Transverse colon (tissue), 4 donors: ENCODE measurements around the gene ZNF837. TPM values are rescaled to one million over a fixed set of nuclear protein-coding genes. Genes with fewer than 3 reads are reported as not detected.

ENCODE experiments used
- DNase-seq: peaks from one replicate; pipeline ENCODE4 v3.0.0-alpha.2; 2019
- H3K27ac ChIP-seq, 4 donors: fragments of 200-600 bp; sonication (generic); 2 replicates each; pipeline ENCODE4 v1.5.1; 2016 to 2018; ENCODE audit warnings: inconsistent platforms in 4 of 4
- H3K27me3 ChIP-seq: fragments of 200-600 bp; sonication (generic); 2 replicates; pipeline ENCODE4 v1.5.1; 2017; ENCODE audit warnings: inconsistent platforms
- H3K36me3 ChIP-seq, 4 donors: fragments of 200-600 bp; sonication (generic); 2 replicates each; pipeline ENCODE4 v1.5.1; 2017 to 2019; ENCODE audit warnings: inconsistent platforms in 4 of 4
- H3K4me1 ChIP-seq, 4 donors: fragments of 200-600 bp; sonication (generic); 2 replicates each; pipeline ENCODE4 v1.5.1; 2017 to 2020; ENCODE audit warnings: inconsistent platforms in 4 of 4
- H3K4me3 ChIP-seq, 4 donors: fragments of 200-600 bp; sonication (generic); 1 replicate in 1 of 4; 2 replicates in 3 of 4; pipeline versions ENCODE4 v1.5.1 to v1.6.1; 2017 to 2019; ENCODE audit warnings: inconsistent platforms in 4 of 4
- H3K9me3 ChIP-seq, 2 donors: fragments of 200-600 bp; sonication (generic); 2 replicates each; pipeline ENCODE4 v1.5.1; 2017 to 2019; ENCODE audit warnings: inconsistent platforms in 2 of 2
- CTCF ChIP-seq, 5 experiments: fragments of 200-600 bp in 3 of 5; fragments of 450-650 bp in 2 of 5; sonication (generic) in 3 of 5; IDR thresholded peaks; 1 replicate in 2 of 5; 2 replicates in 3 of 5; pipeline ENCODE4 v1.5.1; 2016 to 2017; ENCODE audit warnings: antibody characterized with exemption in 5 of 5, inconsistent platforms in 3 of 5, mild to moderate bottlenecking in 2 of 5, moderate library complexity in 1 of 5
- EP300 ChIP-seq: sonication (generic); formaldehyde crosslinking; IDR thresholded peaks from one replicate; pipeline ENCODE4 v1.6.1; 2017; ENCODE audit warnings: antibody characterized with exemption, low read depth
- POLR2A ChIP-seq: fragments of 450-650 bp; IDR thresholded peaks from one replicate; pipeline ENCODE4 v1.6.1; 2016; ENCODE audit warnings: antibody characterized with exemption, mild to moderate bottlenecking, moderate library complexity
- POLR2AphosphoS5 ChIP-seq, 3 donors: sonication (generic); formaldehyde crosslinking; IDR thresholded peaks; one replicate each; pipeline ENCODE4 v1.6.1; 2016; ENCODE audit warnings: antibody characterized with exemption in 3 of 3
- WGBS, 2 donors: methylation state at CpG; one replicate each; pipeline ENCODE4 v1.1.5; 2018; ENCODE audit warnings: low coverage in 1 of 2; 5-methylcytosine and 5-hydroxymethylcytosine counted together
- in situ Hi-C, 4 donors: fragments of 200-750 bp; cut with MboI; loops; one replicate each; pipeline versions ENCODE4 v1.15.0 to v1.15.1; 2017; ENCODE audit warnings: low sequenced_read_pairs in 3 of 4, low pct_ligation_motif_present in 1 of 4, low pct_unique_long_range_greater_than_20kb in 1 of 4
- intact Hi-C: fragments of 100-400 bp; cut with DNase I; formaldehyde crosslinking; loops from one replicate; pipeline ENCODE4 v1.15.1; 2023; ENCODE audit warnings: low total_unique reads
- total RNA-seq, 4 donors: library from RNA; depleted of rRNA; stranded (reverse); fragments of >200 nt; gene quantifications; one replicate each; pipeline ENCODE4 v1.1.0, GENCODE V29; 2016

Gene ZNF837
- total RNA-seq, 4 donors from 2014 or later: 3.7 to 10.7 (median 6.1) TPM

GRCh38 chr19:58328999-58329398 lies 51.8 kb downstream of the ZNF837 start:
- Histone ChIP-seq H3K9me3 (no peaks in the 10 kb centered on the region), H3K36me3 (no peaks in the 10 kb centered on the region), H3K4me1 (peaks cover 16 to 27% (median 22%) of the 10 kb centered on the region in 4 donors), H3K4me3 (no peak overlapping the region), H3K27ac (no peak overlapping the region), H3K27me3 (no peaks in the 10 kb centered on the region)
- WGBS, 2 donors: 65 to 77% methylated on average over 5 to 10 of the region's 10 CpGs
- no peak for DNase-seq
- TF ChIP-seq CTCF (IDR thresholded peaks at IDR 0.05) (no peak), EP300 (no peak), POLR2AphosphoS5 (IDR thresholded peaks at IDR 0.05) (no peak), POLR2A (no peak)
- intact Hi-C loops: no loop called here
- in situ Hi-C loops: no loop called here

- Histone ChIP-seq H3K4me3 (peak within 1 kb of the TSS; percentile 55 to 73 (median 62)), H3K4me1 (peaks cover 16 to 27% (median 22%) of the 10 kb centered on the region in 4 donors), H3K9me3 (no peaks in the 10 kb centered on the region), H3K27ac (peak within 1 kb of the TSS; percentile 80 to 94 (median 88)), H3K36me3 (no peaks in the 10 kb centered on the region), H3K27me3 (no peaks in the 10 kb centered on the region)
- peak; percentile 97 for DNase-seq
- 0% methylated on average over 57 of the region's 62 CpGs; no CpG with 5 or more reads in 1 of the 2 donors for WGBS, 2 donors
- intact Hi-C loops: loop anchor here (1.0 kb wide), 1 partner anchor 35 kb away; the partner anchor contains the start of gene ZNF497
- TF ChIP-seq POLR2AphosphoS5 (IDR thresholded peaks at IDR 0.05): peak in 2 of 3 donors; percentile 55 to 81
- TF ChIP-seq CTCF (IDR thresholded peaks at IDR 0.05): no peak
- TF ChIP-seq EP300: no peak
- peak; percentile 78 for TF ChIP-seq POLR2A
- in situ Hi-C loops: no loop called here
Measured at GRCh38 chr19:58326914-58327726, 53.7 kb downstream of the ZNF837 start, which contains the start of gene ZSCAN22. Gene ZSCAN22, plus strand, starts transcription at chr19:58326994. Its CDS starts 7,809 bp downstream, at chr19:58334803.

- in situ Hi-C loops (no loop called here), intact Hi-C loops (no loop called here)
- TF ChIP-seq EP300 (no peak), POLR2AphosphoS5 (IDR thresholded peaks at IDR 0.05) (no peak), CTCF (IDR thresholded peaks at IDR 0.05) (no peak), POLR2A (no peak)
- no peaks in the 10 kb centered on the region for H3K27me3 ChIP-seq
- peak overlapping the region; percentile 80 to 94 (median 88) for H3K27ac ChIP-seq
- H3K4me1 ChIP-seq: peaks cover 16 to 27% (median 22%) of the 10 kb centered on the region in 4 donors
- peak overlapping the region; percentile 55 to 73 (median 62) for H3K4me3 ChIP-seq
- H3K36me3 ChIP-seq: no peaks in the 10 kb centered on the region
- no peak for DNase-seq
- no peaks in the 10 kb centered on the region for H3K9me3 ChIP-seq
- 6 to 7% methylated on average over 2 to 9 of the region's 9 CpGs for WGBS, 2 donors
Measured at GRCh38 chr19:58326501-58326913, 54.3 kb downstream of the ZNF837 start.

- in situ Hi-C loops: no loop called here
- H3K4me3 ChIP-seq: peak overlapping the region in 2 of 4 donors; percentile 66 to 73
- no peak overlapping the region for H3K27ac ChIP-seq
- no peak for DNase-seq
- WGBS, 2 donors: 48 to 86% methylated on average over 4 to 6 of the region's 6 CpGs
- no peak for TF ChIP-seq POLR2A
- no peak for TF ChIP-seq EP300
- TF ChIP-seq CTCF (IDR thresholded peaks at IDR 0.05): no peak
- no peak for TF ChIP-seq POLR2AphosphoS5 (IDR thresholded peaks at IDR 0.05)
- H3K36me3 ChIP-seq: no peaks in the 10 kb centered on the region
- H3K27me3 ChIP-seq: no peaks in the 10 kb centered on the region
- no peaks in the 10 kb centered on the region for H3K9me3 ChIP-seq
- intact Hi-C loops: no loop called here
- H3K4me1 ChIP-seq: peaks cover 16 to 27% (median 22%) of the 10 kb centered on the region in 4 donors
Measured at GRCh38 chr19:58325311-58326022, 55.4 kb downstream of the ZNF837 start.
